ENCODE results near the gene MT3.

The MT3 gene

DNA sequence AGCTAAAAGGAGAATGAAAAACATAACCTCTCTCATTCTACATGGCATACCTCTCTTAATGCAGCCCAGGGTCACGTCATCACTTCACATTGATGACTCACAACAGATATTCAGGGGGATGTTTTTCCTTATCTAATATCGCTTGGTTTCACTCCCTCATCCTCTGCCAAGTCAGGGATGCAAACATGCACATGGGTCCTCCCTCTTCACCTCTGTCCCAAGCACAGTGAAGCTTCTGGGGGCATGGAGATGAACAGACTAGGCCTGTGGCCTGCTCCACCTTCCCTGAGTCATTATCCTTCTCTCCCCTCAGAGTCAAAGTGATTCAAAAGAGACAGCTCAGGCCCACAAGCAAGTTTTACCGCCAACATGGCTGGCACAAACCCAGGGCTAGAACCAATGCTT is 16.7 kb downstream of the MT3 start:
- Histone ChIP-seq H3K4me3 (ENCODE audit: low read length) (no peak overlapping the region), H3K36me3 (ENCODE audit: insufficient read depth, low read depth, low read length) (no peaks in the 10 kb centered on the region), H3K27ac (ENCODE audit: low read length) (no peak overlapping the region), H3K9me3 (ENCODE audit: insufficient read depth, low read depth, low read length) (no peaks in the 10 kb centered on the region), H3K9ac (ENCODE audit: low read depth, low read length) (no peak overlapping the region), H3K27me3 (ENCODE audit: insufficient read depth, low read length) (peaks cover 68% of the 10 kb centered on the region), H3K4me1 (ENCODE audit: insufficient read depth, low read length) (peaks cover 5% of the 10 kb centered on the region)

GRCh38 chr16:56606476-56607108 is 17.3 kb downstream of the MT3 start:
- Histone ChIP-seq H3K4me3 (ENCODE audit: low read length) (no peak overlapping the region), H3K9me3 (ENCODE audit: insufficient read depth, low read depth, low read length) (no peaks in the 10 kb centered on the region), H3K9ac (ENCODE audit: low read depth, low read length) (no peak overlapping the region), H3K27ac (ENCODE audit: low read length) (no peak overlapping the region), H3K36me3 (ENCODE audit: insufficient read depth, low read depth, low read length) (no peaks in the 10 kb centered on the region), H3K4me1 (ENCODE audit: insufficient read depth, low read length) (peaks cover 5% of the 10 kb centered on the region), H3K27me3 (ENCODE audit: insufficient read depth, low read length) (peaks cover 70% of the 10 kb centered on the region)

DNA sequence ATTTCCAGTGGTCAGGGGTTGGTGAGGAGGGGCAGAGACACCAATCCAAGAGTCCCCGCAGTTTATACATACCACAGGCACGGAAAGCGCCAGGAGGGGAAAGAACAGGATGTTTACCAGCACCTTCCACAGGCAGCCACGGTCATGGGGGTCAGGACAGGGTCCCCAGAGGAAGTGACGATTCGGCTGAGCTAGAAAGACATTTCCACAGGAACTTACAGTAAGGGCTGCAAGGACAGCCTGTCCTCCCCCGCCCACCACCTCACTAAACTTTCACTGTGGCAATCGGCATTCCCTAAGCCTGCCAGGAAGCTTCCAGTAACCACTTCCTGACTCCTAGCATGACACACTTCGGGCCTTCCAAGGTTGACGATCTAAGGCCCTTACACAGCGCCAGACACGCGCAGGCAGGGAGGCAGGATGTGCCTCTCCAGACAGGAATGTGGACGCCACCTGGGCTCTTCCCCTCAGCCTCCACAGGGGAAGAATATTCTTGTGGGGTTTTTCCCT is 17.8 kb downstream of the MT3 start:
- Histone ChIP-seq H3K9ac (ENCODE audit: low read depth, low read length) (no peak overlapping the region), H3K27me3 (ENCODE audit: insufficient read depth, low read length) (peaks cover 75% of the 10 kb centered on the region), H3K9me3 (ENCODE audit: insufficient read depth, low read depth, low read length) (no peaks in the 10 kb centered on the region), H3K36me3 (ENCODE audit: insufficient read depth, low read depth, low read length) (no peaks in the 10 kb centered on the region), H3K4me3 (ENCODE audit: low read length) (no peak overlapping the region), H3K4me1 (ENCODE audit: insufficient read depth, low read length) (peaks cover 5% of the 10 kb centered on the region), H3K27ac (ENCODE audit: low read length) (no peak overlapping the region)

GRCh38 chr16:56607675-56608042 is 18.3 kb downstream of the MT3 start:
- H3K27me3 ChIP-seq (ENCODE audit: insufficient read depth, low read length) = peaks cover 80% of the 10 kb centered on the region
- peaks cover 5% of the 10 kb centered on the region for H3K4me1 ChIP-seq (ENCODE audit: insufficient read depth, low read length)
- H3K9me3 ChIP-seq (ENCODE audit: insufficient read depth, low read depth, low read length) = no peaks in the 10 kb centered on the region
- H3K36me3 ChIP-seq (ENCODE audit: insufficient read depth, low read depth, low read length) = no peaks in the 10 kb centered on the region
- peak overlapping the region; percentile 52; the same call in 1 of the 2 replicates for H3K9ac ChIP-seq (ENCODE audit: low read depth, low read length)
- peak overlapping the region; percentile 73; the same call in 1 of the 2 replicates for H3K4me3 ChIP-seq (ENCODE audit: low read length)
- H3K27ac ChIP-seq (ENCODE audit: low read length) = no peak overlapping the region

GRCh38 chr16:56608043-56608875 is 18.9 kb downstream of the MT3 start, which contains the start of gene MT2A:
TSS of gene MT2A (plus strand) at chr16:56608584. CDS start at chr16:56608656, 72 bp downstream.
- Histone ChIP-seq H3K27me3 (ENCODE audit: insufficient read depth, low read length) (peaks cover 83% of the 10 kb centered on the region), H3K9me3 (ENCODE audit: insufficient read depth, low read depth, low read length) (no peaks in the 10 kb centered on the region), H3K27ac (ENCODE audit: low read length) (no peak within 1 kb of the TSS), H3K4me3 (ENCODE audit: low read length) (peak within 1 kb of the TSS; percentile 73), H3K36me3 (ENCODE audit: insufficient read depth, low read depth, low read length) (no peaks in the 10 kb centered on the region), H3K4me1 (ENCODE audit: insufficient read depth, low read length) (peaks cover 5% of the 10 kb centered on the region), H3K9ac (ENCODE audit: low read depth, low read length) (peak within 1 kb of the TSS; percentile 52; the same call in 1 of the 2 replicates)

DNA sequence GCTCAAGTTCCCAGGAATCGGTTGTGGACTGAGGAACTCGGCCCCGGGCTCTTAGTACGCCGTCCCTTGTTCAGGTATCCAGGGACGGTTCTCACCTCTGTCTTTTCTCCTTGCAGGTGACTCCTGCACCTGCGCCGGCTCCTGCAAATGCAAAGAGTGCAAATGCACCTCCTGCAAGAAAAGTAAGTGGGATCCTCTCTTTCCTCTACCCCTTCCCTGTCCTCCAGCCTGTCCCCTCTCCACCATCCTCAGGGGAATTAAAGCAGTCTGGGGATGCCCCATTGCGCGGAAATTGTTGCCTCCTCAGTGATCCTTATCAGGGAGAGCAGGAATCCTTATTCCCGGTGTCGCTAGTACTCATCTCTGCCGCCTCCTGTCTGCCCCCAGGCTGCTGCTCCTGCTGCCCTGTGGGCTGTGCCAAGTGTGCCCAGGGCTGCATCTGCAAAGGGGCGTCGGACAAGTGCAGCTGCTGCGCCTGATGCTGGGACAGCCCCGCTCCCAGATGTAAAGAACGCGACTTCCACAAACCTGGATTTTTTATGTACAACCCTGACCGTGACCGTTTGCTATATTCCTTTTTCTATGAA is 19.6 kb downstream of the MT3 start:
- peaks cover 90% of the 10 kb centered on the region for H3K27me3 ChIP-seq (ENCODE audit: insufficient read depth, low read length)
- peak overlapping the region; percentile 73 for H3K4me3 ChIP-seq (ENCODE audit: low read length)
- H3K9ac ChIP-seq (ENCODE audit: low read depth, low read length) = no peak overlapping the region; the same call in 1 of the 2 replicates
- H3K27ac ChIP-seq (ENCODE audit: low read length) = no peak overlapping the region
- H3K9me3 ChIP-seq (ENCODE audit: insufficient read depth, low read depth, low read length) = no peaks in the 10 kb centered on the region
- peaks cover 5% of the 10 kb centered on the region for H3K4me1 ChIP-seq (ENCODE audit: insufficient read depth, low read length)
- H3K36me3 ChIP-seq (ENCODE audit: insufficient read depth, low read depth, low read length) = no peaks in the 10 kb centered on the region

- no peak overlapping the region for H3K27ac ChIP-seq (ENCODE audit: low read length)
- no peaks in the 10 kb centered on the region for H3K9me3 ChIP-seq (ENCODE audit: insufficient read depth, low read depth, low read length)
- no peaks in the 10 kb centered on the region for H3K36me3 ChIP-seq (ENCODE audit: insufficient read depth, low read depth, low read length)
- H3K4me3 ChIP-seq (ENCODE audit: low read length) = peak overlapping the region; percentile 73
- peaks cover 94% of the 10 kb centered on the region for H3K27me3 ChIP-seq (ENCODE audit: insufficient read depth, low read length)
- H3K4me1 ChIP-seq (ENCODE audit: insufficient read depth, low read length) = peaks cover 5% of the 10 kb centered on the region
- no peak overlapping the region for H3K9ac ChIP-seq (ENCODE audit: low read depth, low read length)
These were observed 20.2 kb downstream of the MT3 start for GRCh38 chr16:56609463-56609921.

DNA sequence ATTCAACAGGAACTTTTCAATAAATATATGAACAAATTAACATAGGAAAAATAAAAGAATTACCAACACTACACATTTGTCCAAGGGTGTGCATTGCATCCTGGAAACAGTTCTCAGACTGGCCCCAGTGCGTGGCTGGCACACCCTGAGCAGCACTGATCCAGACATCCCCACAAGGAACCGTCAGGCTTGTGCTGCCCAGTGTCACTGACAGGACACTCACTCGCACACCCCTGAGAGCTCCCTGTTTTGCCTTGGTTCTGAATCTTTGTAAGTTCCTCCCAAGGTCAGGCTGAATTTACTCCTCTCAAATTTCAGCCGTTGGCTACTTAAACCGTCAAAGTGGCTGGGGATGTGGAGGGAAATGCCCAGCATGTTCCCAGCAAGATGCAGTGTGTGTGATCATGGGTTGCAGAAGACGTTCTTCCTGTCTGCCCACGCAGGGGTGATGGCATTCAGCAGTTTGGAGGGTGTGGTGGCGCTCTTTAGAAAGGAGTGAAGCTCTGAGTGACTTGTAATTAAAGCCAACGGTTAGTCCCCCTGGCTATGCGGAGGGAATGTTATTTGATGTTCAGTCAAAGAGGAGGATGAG is 20.8 kb downstream of the MT3 start:
- H3K36me3 ChIP-seq (ENCODE audit: insufficient read depth, low read depth, low read length) = no peaks in the 10 kb centered on the region
- no peaks in the 10 kb centered on the region for H3K9me3 ChIP-seq (ENCODE audit: insufficient read depth, low read depth, low read length)
- H3K9ac ChIP-seq (ENCODE audit: low read depth, low read length) = no peak overlapping the region
- H3K27me3 ChIP-seq (ENCODE audit: insufficient read depth, low read length) = peaks cover 94% of the 10 kb centered on the region
- no peak overlapping the region for H3K4me3 ChIP-seq (ENCODE audit: low read length)
- H3K27ac ChIP-seq (ENCODE audit: low read length) = no peak overlapping the region
- H3K4me1 ChIP-seq (ENCODE audit: insufficient read depth, low read length) = peaks cover 5% of the 10 kb centered on the region

DNA sequence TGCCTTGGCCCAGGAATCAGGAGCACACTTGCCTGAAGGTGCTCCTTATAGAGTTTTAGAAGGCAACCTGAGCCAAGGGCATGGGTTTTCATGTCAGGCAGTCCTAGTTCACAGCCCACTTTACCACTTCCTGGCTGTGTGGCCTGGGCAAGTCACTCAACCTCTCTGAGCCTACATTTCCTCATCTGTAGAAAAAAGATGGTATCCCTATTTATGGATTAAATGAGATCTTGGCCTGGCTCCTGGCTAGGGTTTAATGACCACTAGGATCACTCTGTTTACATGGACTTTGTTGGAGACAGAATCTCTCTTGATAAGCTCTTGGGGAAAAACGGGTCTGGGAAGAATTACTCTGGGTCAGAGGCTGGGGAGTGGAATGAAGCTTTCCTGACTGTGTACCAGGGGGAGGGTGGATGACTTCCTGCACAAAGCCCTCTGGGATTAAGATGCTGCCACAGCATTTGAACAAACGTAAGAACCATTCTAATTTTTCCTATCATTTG is 21.3 kb downstream of the MT3 start:
- Histone ChIP-seq H3K4me3 (ENCODE audit: low read length) (no peak overlapping the region), H3K9me3 (ENCODE audit: insufficient read depth, low read depth, low read length) (no peaks in the 10 kb centered on the region), H3K36me3 (ENCODE audit: insufficient read depth, low read depth, low read length) (no peaks in the 10 kb centered on the region), H3K4me1 (ENCODE audit: insufficient read depth, low read length) (peaks cover 5% of the 10 kb centered on the region), H3K9ac (ENCODE audit: low read depth, low read length) (no peak overlapping the region), H3K27me3 (ENCODE audit: insufficient read depth, low read length) (peaks cover 96% of the 10 kb centered on the region), H3K27ac (ENCODE audit: low read length) (no peak overlapping the region)

DNA sequence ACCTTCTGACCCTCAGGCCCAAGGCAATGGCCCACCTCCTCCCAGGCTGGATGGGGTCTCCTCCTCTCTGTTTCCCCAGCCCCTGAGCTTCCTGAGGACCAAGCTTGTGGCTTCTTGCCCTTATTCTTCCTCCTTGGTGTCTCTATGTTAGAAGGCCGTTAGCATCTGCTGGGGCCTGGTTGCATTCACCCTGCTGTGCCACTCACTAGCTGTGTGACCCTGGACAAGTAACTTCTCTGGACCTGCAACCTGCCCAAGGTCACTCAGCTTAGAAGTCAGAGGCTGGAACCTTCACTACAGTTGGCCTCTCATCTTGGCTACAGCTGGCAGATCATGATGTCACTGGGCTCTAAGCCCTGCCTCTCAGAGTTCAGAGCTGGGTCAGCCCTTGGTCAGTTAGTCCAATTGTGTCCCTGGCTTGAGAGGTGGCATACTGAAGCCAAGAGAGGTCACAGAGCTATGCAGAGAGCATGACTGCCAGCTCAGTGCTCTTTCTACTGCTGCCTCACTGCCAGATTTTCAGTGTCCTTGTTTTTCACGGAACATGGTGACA is 22.0 kb downstream of the MT3 start:
- Histone ChIP-seq H3K36me3 (ENCODE audit: insufficient read depth, low read depth, low read length) (no peaks in the 10 kb centered on the region), H3K9ac (ENCODE audit: low read depth, low read length) (no peak overlapping the region), H3K27me3 (ENCODE audit: insufficient read depth, low read length) (peaks cover 96% of the 10 kb centered on the region), H3K4me3 (ENCODE audit: low read length) (no peak overlapping the region), H3K4me1 (ENCODE audit: insufficient read depth, low read length) (peaks cover 5% of the 10 kb centered on the region), H3K27ac (ENCODE audit: low read length) (no peak overlapping the region), H3K9me3 (ENCODE audit: insufficient read depth, low read depth, low read length) (no peaks in the 10 kb centered on the region)

- Histone ChIP-seq H3K4me1 (ENCODE audit: insufficient read depth, low read length) (peaks cover 9% of the 10 kb centered on the region), H3K27ac (ENCODE audit: low read length) (no peak overlapping the region), H3K4me3 (ENCODE audit: low read length) (no peak overlapping the region)
These were observed 24.4 kb downstream of the MT3 start for GRCh38 chr16:56613706-56614105.

More at GRCh38 chr16:56613706-56614105, 24.4 kb downstream of the MT3 start:
- peaks cover 96% of the 10 kb centered on the region for H3K27me3 ChIP-seq (ENCODE audit: insufficient read depth, low read length)
- H3K9me3 ChIP-seq (ENCODE audit: insufficient read depth, low read depth, low read length) = no peaks in the 10 kb centered on the region
- H3K9ac ChIP-seq (ENCODE audit: low read depth, low read length) = no peak overlapping the region
- H3K36me3 ChIP-seq (ENCODE audit: insufficient read depth, low read depth, low read length) = no peaks in the 10 kb centered on the region

Data from iPS-20b (cell line).